ENCODE data around the gene HMCN1.

DNA sequence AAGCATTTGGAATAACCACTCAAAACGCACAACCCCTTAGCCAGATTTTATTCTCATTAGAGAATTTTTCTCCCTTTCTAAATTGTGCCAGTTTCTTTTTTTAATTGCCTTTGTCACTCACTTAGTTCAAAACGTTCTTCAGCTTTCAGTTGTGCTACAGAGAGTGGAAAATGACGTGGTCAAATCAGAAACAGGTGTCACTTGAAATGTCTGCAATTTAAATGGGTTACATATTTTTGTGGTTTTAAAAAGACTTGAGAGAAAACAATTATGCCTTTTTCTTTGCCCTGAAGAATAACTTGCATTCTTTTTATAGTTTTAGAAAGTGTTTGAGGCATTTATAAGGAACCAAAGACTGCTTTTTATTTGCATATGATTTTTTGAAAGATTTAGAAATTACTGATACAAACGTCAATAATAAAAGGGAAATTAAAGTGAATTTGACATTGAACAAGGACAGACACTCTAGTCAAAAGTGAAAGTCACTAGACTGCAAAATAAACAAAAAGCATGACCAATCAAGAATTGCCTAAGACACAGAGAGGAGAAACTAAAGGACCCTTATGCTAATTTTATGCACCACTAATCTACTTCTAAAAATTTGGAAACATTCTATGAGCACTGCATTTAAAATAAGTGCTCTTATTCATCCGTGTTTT is 449.9 kb downstream of the HMCN1 start:
- TF ChIP-seq CTCF (IDR thresholded peaks at IDR 0.05) (no peak), POLR2A (IDR thresholded peaks at IDR 0.05) (no peak)

Data from adrenal gland (tissue), 5 donors.